HepG2 (cell line): ENCODE measurements around the gene CCDC201. TPM values are rescaled to one million over a fixed set of nuclear protein-coding genes. Genes with fewer than 3 reads are reported as not detected.

Source experiments
- ASH2L ChIP-seq: fragments of 300-600, 200-600 bp; sonication (generic); IDR thresholded peaks from 2 replicates; pipeline ENCODE4 v1.7.0; 2017; ENCODE audit warnings: low read depth, mild to moderate bottlenecking, moderate library complexity, mixed read lengths, low read length; ENCODE audit not compliant: insufficient read length
- ATM ChIP-seq: fragments of 450-650 bp; IDR thresholded peaks from 2 replicates; pipeline ENCODE4 v1.7.1; 2017; ENCODE audit warnings: mild to moderate bottlenecking, borderline replicate concordance
- CBFB ChIP-seq: sonication (generic); formaldehyde crosslinking; IDR thresholded peaks from 2 replicates; pipeline ENCODE4 v1.4.0; 2020; ENCODE audit warnings: missing genetic modification reagents
- CENPBD1 ChIP-seq: sonication (generic); formaldehyde crosslinking; IDR thresholded peaks from 2 replicates; pipeline ENCODE4 v1.8.0; 2022; ENCODE audit warnings: missing genetic modification reagents, low read depth, mild to moderate bottlenecking, borderline replicate concordance
- CREM ChIP-seq, 2 experiments: sonication (generic) in 1 of 2; formaldehyde crosslinking in 1 of 2; IDR thresholded peaks; 2 replicates each; pipeline versions ENCODE4 v1.4.0 to v1.6.1; 2016 to 2020; ENCODE audit warnings: antibody characterized with exemption in 1 of 2, mild to moderate bottlenecking in 1 of 2, missing genetic modification reagents in 1 of 2
- CTCF ChIP-seq: sonication (generic); formaldehyde crosslinking; IDR thresholded peaks from 2 replicates; pipeline ENCODE4 v1.5.0; 2020; ENCODE audit warnings: mild to moderate bottlenecking, missing genetic modification reagents, moderate library complexity
- DMTF1 ChIP-seq: sonication (generic); formaldehyde crosslinking; IDR thresholded peaks from 2 replicates; pipeline ENCODE4 v1.4.0; 2020; ENCODE audit warnings: mild to moderate bottlenecking, missing genetic modification reagents
- HNRNPK ChIP-seq: fragments of 200-400 bp; formaldehyde crosslinking; IDR thresholded peaks from 2 replicates; pipeline ENCODE4 v1.6.1; 2018; ENCODE audit warnings: low read length, low read depth, moderate library complexity, mild to moderate bottlenecking; ENCODE audit not compliant: poor library complexity, severe bottlenecking
- MIXL1 ChIP-seq: IDR thresholded peaks from 2 replicates; pipeline ENCODE4 v1.6.1; 2016
- MXD3 ChIP-seq: IDR thresholded peaks from 2 replicates; pipeline ENCODE4 v1.6.1; 2016; ENCODE audit warnings: mild to moderate bottlenecking, missing biosample characterization, missing genetic modification reagents
- NFIC ChIP-seq: IDR thresholded peaks from 2 replicates; pipeline ENCODE4 v1.6.1; 2012; ENCODE audit warnings: mild to moderate bottlenecking, low read length, inconsistent platforms
- PHF20 ChIP-seq: sonication (generic); formaldehyde crosslinking; IDR thresholded peaks from 2 replicates; pipeline ENCODE4 v1.5.0; 2020; ENCODE audit warnings: mild to moderate bottlenecking, missing genetic modification reagents
- POLR2A ChIP-seq, 2 experiments: IDR thresholded peaks; 2 replicates each; pipeline ENCODE4 v1.6.1; 2011; ENCODE audit warnings: low read depth in 2 of 2, low read length in 2 of 2, mild to moderate bottlenecking in 1 of 2, moderate library complexity in 1 of 2; ENCODE audit not compliant: insufficient read depth in 1 of 2
- REXO4 ChIP-seq: sonication (generic); formaldehyde crosslinking; IDR thresholded peaks from 2 replicates; pipeline ENCODE4 v1.8.0; 2022; ENCODE audit warnings: missing genetic modification reagents, mild to moderate bottlenecking, borderline replicate concordance
- SNRNP70 ChIP-seq: fragments of 200-400 bp; formaldehyde crosslinking; IDR thresholded peaks from 2 replicates; pipeline ENCODE4 v1.6.1; 2017; ENCODE audit warnings: mild to moderate bottlenecking, low read depth, low read length, moderate library complexity
- ZNF670 ChIP-seq: sonication (generic); formaldehyde crosslinking; IDR thresholded peaks from 2 replicates; pipeline ENCODE4 v1.8.0; 2022; ENCODE audit warnings: mild to moderate bottlenecking, missing genetic modification reagents, borderline replicate concordance
- ZNF691 ChIP-seq: sonication (generic); formaldehyde crosslinking; IDR thresholded peaks from 2 replicates; pipeline ENCODE4 v1.4.0; 2020; ENCODE audit warnings: missing genetic modification reagents, low read depth, mild to moderate bottlenecking, borderline replicate concordance
- ZNF737 ChIP-seq: sonication (generic); formaldehyde crosslinking; IDR thresholded peaks from 2 replicates; pipeline ENCODE4 v1.5.0; 2020; ENCODE audit warnings: missing genetic modification reagents, mild to moderate bottlenecking, borderline replicate concordance
- polyA plus RNA-seq, 8 experiments: library from polyadenylated mRNA; depleted of rRNA in 3 of 8; stranded (reverse) in 7 of 8; unstranded in 1 of 8; fragments of >200 nt; fragmentation: Illumina TruSeq in 4 of 8; extraction: Trizol in 4 of 8; gene quantifications; 2 replicates each; pipeline versions ENCODE4 v1.2.1 to v1.2.3, GENCODE V29; 2011 to 2016; ENCODE audit warnings: low read depth in 4 of 8, missing spikeins in 1 of 8, mixed read lengths in 1 of 8; ENCODE audit not compliant: insufficient read depth in 1 of 8
- total RNA-seq, 5 experiments: library from RNA; depleted of rRNA; stranded (reverse); fragments of >200 nt; fragmentation: Illumina TruSeq; extraction: Trizol; gene quantifications; 2 replicates each; pipeline ENCODE4 v1.2.3, GENCODE V29; 2016; ENCODE audit warnings: low read depth in 1 of 5

The CCDC201 gene
- total and polyA plus RNA-seq, 2 of the 13 experiments (the other 11 are each of a cell fraction or from before 2014, with no cell fraction given), result 0.92 TPM; not detected in 1

GRCh38 chr7:45885264-45885882 is 12.5 kb upstream of the CCDC201 start (continued):
- peak; percentile 91; the same call in 1 of the 2 replicates for TF ChIP-seq ZNF691 (CRISPR knock-in tag)
- no peak for TF ChIP-seq REXO4 (CRISPR knock-in tag)
- TF ChIP-seq DMTF1, result no peak
- TF ChIP-seq SNRNP70, result no peak
- TF ChIP-seq CBFB (CRISPR knock-in tag), result no peak
- TF ChIP-seq ASH2L, result peak; percentile 71
- no peak for TF ChIP-seq ATM
- 0 out of 2 replicates have a peak, but pooled peaks have one; percentile 74 for TF ChIP-seq ZNF670 (CRISPR knock-in tag)
- peak in 1 of 2 experiments; percentile 61; a peak in 2 of 4 replicates for TF ChIP-seq POLR2A (IDR thresholded peaks at IDR 0.05; ENCODE audit: insufficient read depth in 1 of 2, low read depth in 2 of 2, low read length in 2 of 2)
- TF ChIP-seq CENPBD1 (CRISPR knock-in tag), result no peak
- peak; percentile 33; the same call in 1 of the 2 replicates for TF ChIP-seq PHF20
- peak; percentile 95 for TF ChIP-seq CREM (IDR thresholded peaks at IDR 0.05)
- TF ChIP-seq CREM (CRISPR knock-in tag; IDR thresholded peaks at IDR 0.05), result no peak
- 0 out of 2 replicates have a peak, but pooled peaks have one; percentile 4 for TF ChIP-seq CTCF (CRISPR knock-in tag)
- no peak; the same call in 1 of the 2 replicates for TF ChIP-seq ZNF737 (CRISPR knock-in tag)
- TF ChIP-seq MIXL1 (CRISPR knock-in tag), result peak; percentile 97
- TF ChIP-seq NFIC, result no peak
- TF ChIP-seq HNRNPK, result no peak
- TF ChIP-seq MXD3 (CRISPR knock-in tag), result peak; percentile 63; the same call in 1 of the 2 replicates
